ENCODE data around the gene AIFM3. TPM values are rescaled to one million over a fixed set of nuclear protein-coding genes. Genes with fewer than 3 reads are reported as not detected.

Gene AIFM3
- total RNA-seq, 2 donors from 2014 or later: 1.5 to 2.4 TPM

- DNase-seq (no peak), ATAC-seq (no peak)
- intact Hi-C loops (cut with DNase I): no loop called here
These were observed 45.7 kb downstream of the AIFM3 start for GRCh38 chr22:21012446-21013407.

GRCh38 chr22:21013657-21014201 lies 46.7 kb downstream of the AIFM3 start:
- DNase-seq (no peak), ATAC-seq (no peak)
- intact Hi-C loops (cut with DNase I): no loop called here

- ATAC-seq (peak; percentile 93 to 95), DNase-seq (peak; percentile 94)
- intact Hi-C loops (cut with DNase I): no loop called here
These were observed 47.2 kb downstream of the AIFM3 start for GRCh38 chr22:21014202-21014725.

GRCh38 chr22:21014726-21015465 lies 47.8 kb downstream of the AIFM3 start, which contains the start of gene P2RX6:
P2RX6 (plus strand) TSS chr22:21015165; CDS start chr22:21015175, 10 bp downstream.
- DNase-seq: peak; percentile 65
- intact Hi-C loops (cut with DNase I): no loop called here

GRCh38 chr22:21015466-21016006 lies 48.5 kb downstream of the AIFM3 start:
- DNase-seq: no peak

More at GRCh38 chr22:21014726-21015465, 47.8 kb downstream of the AIFM3 start, which contains the start of gene P2RX6:
- peak; percentile 70 to 80 for ATAC-seq

GRCh38 chr22:21016644-21017420 lies 49.8 kb downstream of the AIFM3 start:
- intact Hi-C loops (cut with DNase I): no loop called here
- no peak for ATAC-seq
- no peak for DNase-seq

More at GRCh38 chr22:21015466-21016006, 48.5 kb downstream of the AIFM3 start:
- intact Hi-C loops (cut with DNase I): no loop called here
- no peak for ATAC-seq

- ATAC-seq (no peak), DNase-seq (no peak)
- intact Hi-C loops (cut with DNase I): no loop called here
These were observed 51.3 kb downstream of the AIFM3 start for GRCh38 chr22:21018314-21018713.

GRCh38 chr22:21020802-21021429 lies 53.9 kb downstream of the AIFM3 start:
- intact Hi-C loops (cut with DNase I): no loop called here
- no peak for ATAC-seq
- no peak for DNase-seq

- no peak for DNase-seq
- intact Hi-C loops (cut with DNase I): no loop called here
- ATAC-seq: no peak
These were observed 55.5 kb downstream of the AIFM3 start for GRCh38 chr22:21022507-21022906.

GRCh38 chr22:21022955-21023614 lies 56.0 kb downstream of the AIFM3 start:
- intact Hi-C loops (cut with DNase I): no loop called here
- no peak for DNase-seq
- no peak for ATAC-seq

GRCh38 chr22:21025266-21025665 lies 58.2 kb downstream of the AIFM3 start:
- intact Hi-C loops (cut with DNase I): no loop called here

GRCh38 chr22:21025763-21026755 lies 59.0 kb downstream of the AIFM3 start:
- intact Hi-C loops (cut with DNase I): no loop called here
- no peak for DNase-seq
- ATAC-seq: no peak

More at GRCh38 chr22:21025266-21025665, 58.2 kb downstream of the AIFM3 start:
- ATAC-seq (no peak), DNase-seq (no peak)

GRCh38 chr22:21026783-21027692 lies 60.0 kb downstream of the AIFM3 start:
- intact Hi-C loops (cut with DNase I): no loop called here
- DNase-seq (peak; percentile 40), ATAC-seq (peak; percentile 21 to 75)

GRCh38 chr22:21028277-21029251 lies 61.5 kb downstream of the AIFM3 start:
- intact Hi-C loops (cut with DNase I): no loop called here
- ATAC-seq (no peak), DNase-seq (no peak)

All from left cardiac atrium (tissue), 4 donors.